ENCODE measurements around the gene SLC26A5. TPM values are rescaled to one million over a fixed set of nuclear protein-coding genes. Genes with fewer than 3 reads are reported as not detected.
A peak's percentile ranks its signal among the peaks of the same experiment; 100 is the strongest.

Gene SLC26A5
- total and polyA plus RNA-seq, 10 of the 15 experiments (the other 5 are each of a cell fraction or from before 2014, with no cell fraction given) = 0.03 TPM; not detected in 9

- TF ChIP-seq ZNF687 (IDR thresholded peaks at IDR 0.05) (0 out of 2 replicates have a peak, but pooled peaks have one; percentile 30), CEBPB (IDR thresholded peaks at IDR 0.05; ENCODE audit: borderline replicate concordance in 1 of 2, low read depth in 2 of 2, low read length in 2 of 2) (no peak), ZBTB40 (IDR thresholded peaks at IDR 0.05; ENCODE audit: borderline replicate concordance) (peak; percentile 98), CHD2 (IDR thresholded peaks at IDR 0.05; ENCODE audit: borderline replicate concordance, low read depth, low read length) (peak; percentile 66; the same call in 1 of the 2 replicates), MEF2A (IDR thresholded peaks at IDR 0.05; ENCODE audit: insufficient read depth, low read depth, low read length) (peak; percentile 63; the same call in 1 of the 2 replicates), JUND (IDR thresholded peaks at IDR 0.05; ENCODE audit: low read depth, low read length) (no peak), RCOR1 (conservative IDR thresholded peaks at IDR 0.05; ENCODE audit: low read depth, low read length) (no peak), PAX5 (IDR thresholded peaks at IDR 0.05; ENCODE audit: borderline replicate concordance, low read depth, low read length) (no peak), YY1 (IDR thresholded peaks at IDR 0.05; ENCODE audit: low read depth, low read length) (peak; percentile 75), RAD51 (IDR thresholded peaks at IDR 0.05) (peak; percentile 91), HDAC2 (IDR thresholded peaks at IDR 0.05) (no peak), SRF (IDR thresholded peaks at IDR 0.05; ENCODE audit: low read depth in 2 of 2, low read length in 2 of 2) (peak in 1 of 2 experiments; percentile 67; a peak in 1 of 4 replicates), NR2C2 (IDR thresholded peaks at IDR 0.05; ENCODE audit: borderline replicate concordance, control insufficient read depth, insufficient read length, low read depth) (no peak), POLR2A (IDR thresholded peaks at IDR 0.05; ENCODE audit: low read depth, low read length) (peak; percentile 79), ZNF217 (IDR thresholded peaks at IDR 0.05) (no peak), TBL1XR1 (IDR thresholded peaks at IDR 0.05; ENCODE audit: low read depth, low read length) (no peak)
- TF ChIP-seq, protein P1, sequence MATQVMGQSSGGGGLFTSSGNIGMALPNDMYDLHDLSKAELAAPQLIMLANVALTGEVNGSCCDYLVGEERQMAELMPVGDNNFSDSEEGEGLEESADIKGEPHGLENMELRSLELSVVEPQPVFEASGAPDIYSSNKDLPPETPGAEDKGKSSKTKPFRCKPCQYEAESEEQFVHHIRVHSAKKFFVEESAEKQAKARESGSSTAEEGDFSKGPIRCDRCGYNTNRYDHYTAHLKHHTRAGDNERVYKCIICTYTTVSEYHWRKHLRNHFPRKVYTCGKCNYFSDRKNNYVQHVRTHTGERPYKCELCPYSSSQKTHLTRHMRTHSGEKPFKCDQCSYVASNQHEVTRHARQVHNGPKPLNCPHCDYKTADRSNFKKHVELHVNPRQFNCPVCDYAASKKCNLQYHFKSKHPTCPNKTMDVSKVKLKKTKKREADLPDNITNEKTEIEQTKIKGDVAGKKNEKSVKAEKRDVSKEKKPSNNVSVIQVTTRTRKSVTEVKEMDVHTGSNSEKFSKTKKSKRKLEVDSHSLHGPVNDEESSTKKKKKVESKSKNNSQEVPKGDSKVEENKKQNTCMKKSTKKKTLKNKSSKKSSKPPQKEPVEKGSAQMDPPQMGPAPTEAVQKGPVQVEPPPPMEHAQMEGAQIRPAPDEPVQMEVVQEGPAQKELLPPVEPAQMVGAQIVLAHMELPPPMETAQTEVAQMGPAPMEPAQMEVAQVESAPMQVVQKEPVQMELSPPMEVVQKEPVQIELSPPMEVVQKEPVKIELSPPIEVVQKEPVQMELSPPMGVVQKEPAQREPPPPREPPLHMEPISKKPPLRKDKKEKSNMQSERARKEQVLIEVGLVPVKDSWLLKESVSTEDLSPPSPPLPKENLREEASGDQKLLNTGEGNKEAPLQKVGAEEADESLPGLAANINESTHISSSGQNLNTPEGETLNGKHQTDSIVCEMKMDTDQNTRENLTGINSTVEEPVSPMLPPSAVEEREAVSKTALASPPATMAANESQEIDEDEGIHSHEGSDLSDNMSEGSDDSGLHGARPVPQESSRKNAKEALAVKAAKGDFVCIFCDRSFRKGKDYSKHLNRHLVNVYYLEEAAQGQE (IDR thresholded peaks at IDR 0.05; ENCODE audit: low read depth, low read length) = peak; percentile 19; the same call in 1 of the 2 replicates
Observed at GRCh38 chr7:103347507-103348267, 98.3 kb downstream of the SLC26A5 start, which contains the start of gene PSMC2 (continued).

Measured in GM12878 (cell line).